C1 segment of cervical spinal cord (tissue), 14 donors: ENCODE results near the gene ANKRD33B.
A peak's percentile ranks its signal among the peaks of the same experiment; 100 is the strongest.
"Not testable (repeated sequence)": the region's sequence is repeated elsewhere in the genome, so short reads cannot be mapped to it uniquely, and the experiment has no call there.

Experiments
- DNase-seq, 14 donors: peaks; one replicate each; lab custom pipeline; 2025; lab: John Stamatoyannopoulos, UW

The ANKRD33B gene

GRCh38 chr5:10617103-10617502, 53.2 kb downstream of the ANKRD33B start:
- no peak for DNase-seq

GRCh38 chr5:10618311-10618710, 54.4 kb downstream of the ANKRD33B start:
- no peak for DNase-seq

DNA sequence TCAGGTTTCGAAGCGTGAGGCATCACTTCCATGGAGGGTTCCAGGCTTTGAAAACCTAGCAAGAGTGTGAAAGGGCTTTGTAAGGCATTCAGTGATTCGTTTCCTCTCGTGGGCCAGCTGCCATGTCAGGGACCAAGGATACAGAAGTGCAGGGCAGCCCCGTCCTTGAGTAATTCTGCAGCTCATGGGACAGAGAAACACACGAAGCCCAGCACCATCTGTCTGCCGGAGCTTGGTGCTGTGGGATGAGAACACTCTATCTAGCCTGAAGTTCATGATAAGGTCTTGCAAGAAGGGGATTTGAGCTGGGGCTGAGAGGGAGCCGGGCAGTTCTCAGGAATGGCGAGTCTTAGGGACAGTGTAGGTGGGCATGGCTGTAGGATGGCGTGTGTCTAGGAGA, 55.8 kb downstream of the ANKRD33B start:
- no peak for DNase-seq

DNA sequence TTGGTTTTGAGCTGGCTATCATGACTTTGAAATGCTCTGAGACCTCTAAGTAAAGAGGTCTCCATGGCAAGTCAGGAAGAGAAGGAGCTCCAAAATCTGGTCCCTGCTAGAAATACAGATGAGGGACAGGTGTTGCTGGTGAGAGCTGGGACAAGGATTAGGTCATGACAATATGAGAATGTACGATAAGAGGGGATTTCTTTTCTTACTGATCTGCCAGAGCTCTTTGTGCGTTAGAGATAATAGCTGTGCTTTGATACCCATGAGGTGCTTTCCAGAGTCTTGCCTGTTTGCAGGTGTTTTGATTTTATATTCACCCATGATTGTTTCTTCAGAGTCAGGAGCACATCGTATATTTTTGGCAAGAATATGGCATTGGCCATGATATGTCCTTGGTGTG, 56.5 kb downstream of the ANKRD33B start:
- DNase-seq: no peak

DNA sequence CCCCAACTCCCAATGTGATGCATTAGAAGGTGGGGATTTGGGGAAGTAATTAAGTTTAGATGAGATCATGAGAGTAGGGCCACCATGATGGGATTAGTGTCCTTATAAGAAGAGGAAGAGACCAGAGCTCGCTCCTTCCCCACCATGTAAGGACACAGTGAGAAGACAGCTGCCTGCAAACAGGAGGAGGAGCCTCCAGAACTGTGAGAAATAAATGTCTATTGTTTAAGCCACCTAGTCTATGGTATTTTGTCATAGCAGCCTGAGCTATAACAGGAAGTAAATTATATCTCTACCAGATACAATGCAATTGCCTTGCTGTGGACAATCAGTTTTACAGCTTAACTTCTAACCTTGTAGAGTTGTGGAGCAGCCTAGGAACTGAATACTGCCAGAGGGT, 58.0 kb downstream of the ANKRD33B start:
- DNase-seq: no peak

- no peak for DNase-seq
Measured at GRCh38 chr5:10622810-10623209, 58.9 kb downstream of the ANKRD33B start.

DNA sequence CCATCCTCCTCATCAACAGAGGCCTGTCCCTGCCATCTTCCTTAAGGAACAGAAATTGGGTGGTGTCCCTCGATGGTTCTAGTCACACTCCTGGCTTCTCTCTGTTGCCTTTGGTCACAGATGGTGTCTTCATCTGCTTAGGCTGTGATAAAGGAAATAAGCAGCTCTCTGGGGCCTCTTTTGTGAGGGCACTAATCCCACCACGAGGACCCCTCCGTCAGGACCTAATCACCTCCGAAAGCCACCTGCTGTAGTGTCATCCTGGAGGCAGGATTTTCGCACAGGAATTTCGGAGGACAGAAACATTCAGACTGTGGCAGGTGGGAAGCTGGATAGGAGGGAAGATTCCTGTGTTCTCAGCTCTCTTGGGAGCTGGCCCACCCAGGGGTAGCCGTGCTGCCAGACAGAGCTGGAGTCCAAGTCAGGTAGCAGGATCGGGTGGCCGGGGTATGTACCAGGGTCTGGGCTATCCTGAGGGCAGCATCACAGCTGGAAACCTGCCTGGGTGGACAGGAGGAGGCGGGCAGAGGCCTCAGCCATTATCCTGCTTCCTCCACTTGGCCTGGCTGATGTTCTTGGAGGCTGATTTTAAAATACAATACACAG, 59.5 kb downstream of the ANKRD33B start:
- no peak for DNase-seq

DNA sequence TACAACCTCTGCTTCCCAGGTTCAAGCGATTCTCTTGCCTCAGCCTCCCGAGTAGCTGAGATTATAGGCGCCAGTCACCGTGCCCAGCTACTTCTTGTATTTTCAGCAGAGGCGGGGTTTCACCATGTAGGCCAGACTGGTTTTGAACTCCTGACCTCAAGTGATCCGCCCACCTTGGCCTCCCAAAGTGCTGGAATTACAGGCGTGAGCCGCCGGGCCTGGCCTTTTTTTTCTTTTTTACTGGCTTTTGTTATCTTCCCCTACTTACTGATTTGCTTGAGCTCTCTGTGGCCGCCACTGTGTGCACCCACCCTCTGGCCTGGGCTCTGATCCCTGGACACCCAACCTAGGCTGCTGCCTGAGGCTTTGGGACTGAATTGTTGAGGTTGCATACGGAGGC, 60.3 kb downstream of the ANKRD33B start:
- no peak for DNase-seq

GRCh38 chr5:10624679-10625078, 60.8 kb downstream of the ANKRD33B start:
- DNase-seq: no peak

GRCh38 chr5:10625700-10626472, 62.0 kb downstream of the ANKRD33B start:
- DNase-seq: no peak

DNA sequence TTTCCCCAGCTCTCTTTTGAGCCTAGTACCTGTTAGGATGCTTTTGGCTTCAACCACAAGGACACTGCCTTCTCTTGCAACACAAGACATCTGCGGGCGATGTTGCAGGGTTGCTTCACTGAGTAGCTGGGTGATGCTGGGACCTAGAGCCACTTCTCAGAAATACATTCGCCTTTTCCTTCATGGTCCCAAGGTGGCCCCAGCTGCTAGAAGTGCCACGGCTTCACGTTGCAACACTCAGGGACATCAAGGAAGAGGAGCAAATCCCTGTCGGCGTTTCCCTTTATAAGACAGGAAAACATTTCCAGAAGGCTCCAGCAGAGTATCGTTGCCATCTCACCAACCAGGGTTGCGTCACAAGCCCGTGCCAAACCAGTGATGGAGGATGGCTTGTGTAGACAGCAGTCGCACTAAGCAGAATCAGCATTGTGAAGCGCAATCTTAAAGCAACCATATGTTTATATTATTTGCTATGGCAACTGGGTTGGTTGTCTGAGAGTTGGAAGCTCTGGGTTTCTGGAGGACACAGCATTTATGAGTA, 62.7 kb downstream of the ANKRD33B start:
- DNase-seq: no peak

- DNase-seq: peak in 2 of 14 donors; percentile 38 to 76
Measured at GRCh38 chr5:10627160-10627701, 63.4 kb downstream of the ANKRD33B start.

DNA sequence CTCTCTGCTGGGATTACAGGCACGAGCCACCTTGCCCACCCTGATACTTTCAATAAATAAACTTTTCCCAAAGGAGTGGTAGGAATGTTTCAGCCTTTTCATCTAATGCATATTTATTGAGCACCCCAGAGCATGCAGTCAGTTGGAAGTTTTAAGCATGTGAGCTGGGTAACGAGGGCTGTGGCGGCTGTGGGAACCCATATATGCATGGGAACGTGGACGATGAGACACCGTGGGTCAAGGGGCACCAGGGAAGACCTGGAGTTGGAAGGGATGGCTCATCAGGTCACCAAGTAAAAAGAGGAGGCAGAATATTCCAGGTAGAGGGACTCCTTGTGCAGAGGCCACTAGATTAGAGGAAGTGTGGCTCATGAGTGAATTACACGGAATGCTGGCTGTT, 64.7 kb downstream of the ANKRD33B start:
- DNase-seq: no peak

- DNase-seq: no peak
Measured at GRCh38 chr5:10629682-10630081, 65.8 kb downstream of the ANKRD33B start.

DNA sequence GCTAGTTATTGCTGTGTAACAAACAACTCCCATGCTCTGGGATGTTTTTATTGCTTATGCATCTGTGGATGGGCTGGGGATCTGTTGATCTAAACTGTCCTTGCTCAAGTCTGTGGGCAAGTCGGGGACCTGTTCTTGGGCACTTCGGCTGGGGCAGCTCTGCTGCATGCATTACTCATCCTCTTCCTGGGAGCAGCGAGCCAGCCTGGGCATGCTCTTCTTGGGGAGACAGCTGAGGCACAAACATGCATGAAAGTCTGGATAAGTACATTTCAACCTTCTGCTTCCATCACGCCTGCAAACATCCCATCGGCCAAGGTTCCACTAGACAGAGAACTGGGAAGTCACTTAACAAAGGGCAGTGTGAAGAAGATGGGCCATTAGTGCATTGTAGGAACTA, 66.3 kb downstream of the ANKRD33B start:
- DNase-seq: no peak

GRCh38 chr5:10630744-10631143, 66.9 kb downstream of the ANKRD33B start:
- not testable (repeated sequence) for DNase-seq

DNA sequence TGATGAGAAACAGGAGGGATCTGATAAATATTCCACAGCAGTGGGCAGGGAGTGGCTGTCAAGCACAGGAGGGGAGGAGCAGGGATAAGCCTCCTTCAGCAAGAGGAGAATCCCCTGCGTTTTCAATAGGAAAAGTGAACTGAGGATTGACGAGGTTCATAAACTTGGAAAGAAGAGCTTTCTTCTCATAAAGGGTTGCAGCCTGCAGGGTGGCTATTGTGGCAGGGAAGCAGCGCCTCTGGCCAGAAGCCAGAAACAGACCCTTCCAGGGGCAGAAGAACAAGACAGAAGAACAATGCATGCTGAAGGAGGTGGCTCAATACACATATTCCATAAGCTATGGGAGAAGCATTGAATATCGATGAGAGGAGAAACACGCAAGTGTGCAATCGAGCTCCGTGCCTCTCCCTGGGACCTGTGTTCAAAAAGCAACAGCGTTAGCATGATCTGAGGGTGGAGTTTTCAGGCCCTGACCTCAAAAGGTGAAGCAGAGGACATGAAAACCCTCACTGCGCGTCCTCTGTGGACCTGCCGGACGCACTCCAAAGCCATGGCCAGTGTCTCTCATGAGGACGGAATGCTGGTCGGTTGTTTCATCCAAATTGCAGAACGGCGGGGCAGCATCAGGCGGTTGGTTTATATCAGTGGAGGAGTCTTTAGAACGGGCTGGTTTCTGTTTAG, 67.6 kb downstream of the ANKRD33B start:
- no peak for DNase-seq

DNA sequence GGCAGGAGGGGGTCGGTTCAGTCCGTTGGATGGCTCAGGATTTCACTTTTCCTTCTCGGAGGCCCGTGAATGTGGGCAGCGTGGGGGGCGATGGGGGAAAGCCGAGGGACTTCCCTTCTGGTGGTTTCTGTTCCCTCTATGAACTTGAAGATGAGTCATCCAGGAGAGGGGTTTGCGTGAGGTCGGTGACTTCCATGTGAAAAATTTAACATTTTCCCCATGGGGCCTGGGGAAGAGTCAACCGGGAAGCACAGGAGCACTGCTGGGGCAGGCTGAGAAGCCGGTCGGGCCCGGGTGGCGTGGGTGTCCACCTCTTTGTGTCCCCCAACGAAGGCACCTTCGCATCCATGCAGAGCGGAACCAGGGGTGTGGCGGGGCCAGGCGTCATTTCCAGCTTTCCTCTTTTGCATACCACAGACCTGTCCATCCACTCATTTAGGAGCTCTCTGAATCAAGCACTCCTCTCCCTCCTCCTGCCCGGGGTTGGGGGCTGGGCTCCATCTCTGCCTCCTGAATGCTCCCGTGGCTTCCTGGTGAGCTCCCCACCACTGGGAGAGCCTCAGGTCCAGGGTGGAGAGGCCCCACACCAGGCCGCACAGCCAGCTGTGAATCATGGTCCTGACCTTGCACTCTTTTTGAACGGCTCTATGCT, 68.4 kb downstream of the ANKRD33B start:
- DNase-seq: peak in 4 of 14 donors; percentile 10 to 51 (median 19)

DNA sequence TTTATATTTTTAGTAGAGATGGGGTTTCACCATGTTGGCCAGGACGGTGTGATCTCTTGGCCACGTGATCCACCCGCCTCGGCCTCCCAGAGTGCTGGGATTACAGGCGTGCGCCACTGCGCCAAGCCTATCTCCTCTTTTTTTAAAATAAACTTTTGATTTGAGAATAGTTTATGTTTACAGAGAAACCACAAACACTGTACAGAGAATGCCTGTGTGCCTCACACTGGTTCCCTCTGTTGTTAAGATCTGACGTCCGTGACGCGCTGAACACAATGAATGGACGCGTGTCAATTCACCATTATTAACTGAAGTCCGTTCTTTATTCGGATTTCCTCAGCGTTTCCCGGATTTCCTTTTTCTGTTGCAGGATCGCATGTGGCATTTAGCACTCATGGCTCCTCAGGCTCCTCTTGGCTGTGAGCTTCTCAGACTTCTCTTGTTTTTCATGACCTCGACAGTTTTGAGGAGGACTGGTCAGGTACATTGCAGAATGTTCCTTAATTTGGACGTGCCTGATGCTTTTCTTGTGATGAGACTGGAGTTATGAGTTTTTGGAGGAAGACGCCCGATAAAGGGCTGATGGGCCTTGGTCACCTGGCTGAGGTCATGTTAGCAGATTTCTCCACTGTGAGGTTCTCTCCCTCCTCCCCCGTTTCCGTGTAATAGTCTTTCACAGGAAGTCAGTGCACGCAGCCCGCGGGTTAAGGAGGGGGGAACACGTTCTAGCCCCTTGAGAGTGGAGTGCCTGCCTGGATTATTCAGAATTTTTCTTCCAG, 69.6 kb downstream of the ANKRD33B start:
- no peak for DNase-seq

- no peak for DNase-seq
Measured at GRCh38 chr5:10634050-10634449, 70.2 kb downstream of the ANKRD33B start.

- DNase-seq: no peak
Measured at GRCh38 chr5:10634562-10634961, 70.7 kb downstream of the ANKRD33B start.
